ENCODE measurements around the gene GHRH. TPM values are rescaled to one million over a fixed set of nuclear protein-coding genes. Genes with fewer than 3 reads are reported as not detected.

Gene GHRH
- total RNA-seq, 1 experiment from 2014 or later, result 0.74 TPM

DNA sequence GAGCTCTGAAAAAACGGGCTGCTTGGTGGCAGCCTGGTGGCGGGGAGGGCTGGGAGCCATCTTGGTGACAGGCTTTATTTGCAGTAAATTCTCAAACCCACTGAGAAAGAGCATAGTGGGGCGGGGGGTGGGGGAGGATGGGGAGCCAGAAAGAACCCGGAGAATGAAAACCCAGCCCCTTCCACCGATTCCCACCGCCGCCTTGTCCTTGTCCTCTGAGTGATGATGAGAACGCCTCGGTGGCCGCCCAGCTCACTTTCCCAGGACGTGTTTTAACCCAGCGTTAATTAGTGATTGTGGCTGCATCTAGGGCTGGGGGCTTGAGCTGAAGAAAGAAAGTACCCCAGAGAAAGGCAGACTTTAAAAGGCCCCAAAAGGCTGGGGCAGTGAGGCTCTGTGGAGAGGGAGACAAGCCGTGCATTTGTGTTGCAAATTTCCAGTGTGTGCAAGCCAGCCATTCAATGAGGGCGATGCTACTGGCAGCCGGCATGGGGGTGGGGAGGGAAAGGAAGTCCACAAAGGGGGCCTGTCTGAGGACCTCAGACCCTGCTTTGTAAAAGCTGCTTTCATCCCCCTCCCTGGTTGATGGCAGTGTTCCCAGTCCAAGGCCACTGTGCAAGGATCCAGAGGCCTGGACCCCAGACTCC, 6.2 kb upstream of the GHRH start (continued):
- TF ChIP-seq ATF3 (CRISPR knock-in tag; conservative IDR thresholded peaks at IDR 0.05) (no peak), MXD4 (CRISPR knock-in tag; IDR thresholded peaks at IDR 0.05; ENCODE audit: borderline replicate concordance) (no peak), JAZF1 (CRISPR knock-in tag; IDR thresholded peaks at IDR 0.05) (no peak), ZBTB21 (CRISPR knock-in tag; IDR thresholded peaks at IDR 0.05; ENCODE audit: borderline replicate concordance) (peak; percentile 62; the same call in 1 of the 2 replicates)

DNA sequence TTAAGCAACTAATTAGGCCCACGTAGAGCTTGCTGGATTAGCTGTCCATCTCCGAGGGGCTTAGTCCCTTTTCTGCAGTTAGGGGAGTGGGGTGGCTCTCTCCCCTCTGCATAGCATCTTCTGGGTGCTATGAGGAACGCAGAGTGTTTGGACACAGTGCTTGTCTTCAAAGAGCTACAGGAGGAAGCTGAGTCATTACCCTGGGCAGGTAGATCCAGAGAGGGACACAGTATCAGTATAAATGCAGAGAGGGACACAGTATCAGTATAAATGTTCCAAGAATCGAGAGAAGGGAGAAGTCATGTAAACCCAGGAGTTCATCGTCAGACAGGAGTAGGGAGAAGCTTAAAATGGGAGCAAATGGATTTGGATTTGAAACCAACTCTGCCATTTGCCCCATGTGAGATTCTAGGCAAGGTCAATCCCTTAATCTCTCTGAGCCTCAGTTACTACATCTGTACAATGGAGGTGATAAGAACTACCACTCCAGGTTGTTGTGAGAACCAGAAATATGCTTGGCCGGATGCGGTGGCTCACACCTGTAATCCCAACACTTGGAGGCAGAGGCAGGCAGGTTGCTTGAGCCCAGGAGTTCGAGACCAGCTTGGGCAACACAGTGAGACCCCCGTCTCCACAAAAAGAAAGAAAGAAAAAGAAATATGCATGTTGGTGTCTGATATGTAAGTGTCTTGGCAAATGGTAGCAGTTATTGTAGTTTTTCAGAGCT, 5.5 kb upstream of the GHRH start:
- no peak for ATAC-seq
- ChIA-PET POLR2A (interaction anchor here (0.8 to 1.6 kb wide), 2 partner anchors 37 to 260 kb away, joined by 3 to 6 read pairs; partner anchors contain the start of gene BLCAP), CTCF (interaction anchor here (0.6 to 5.9 kb wide), 12 partner anchors 8 to 425 kb away, joined by 3 to 35 read pairs (median 5); no protein-coding TSS in a partner anchor)
- no peak for DNase-seq (ENCODE audit: low spot score)
- TF ChIP-seq NR3C1 (CRISPR knock-in tag; conservative IDR thresholded peaks at IDR 0.05; ENCODE audit: low read depth) (no peak), ZNF512 (CRISPR knock-in tag; IDR thresholded peaks at IDR 0.05; ENCODE audit: borderline replicate concordance) (no peak), NR2C2 (CRISPR knock-in tag; IDR thresholded peaks at IDR 0.05) (no peak), ZNF423 (CRISPR knock-in tag; IDR thresholded peaks at IDR 0.05) (no peak), GTF2I (CRISPR knock-in tag; conservative IDR thresholded peaks at IDR 0.05) (0 out of 2 replicates have a peak, but pooled peaks have one; percentile 70), TEAD4 (CRISPR knock-in tag; IDR thresholded peaks at IDR 0.05) (no peak), ETV6 (CRISPR knock-in tag; IDR thresholded peaks at IDR 0.05) (no peak), ZBTB21 (CRISPR knock-in tag; IDR thresholded peaks at IDR 0.05; ENCODE audit: borderline replicate concordance) (no peak), ZNF532 (CRISPR knock-in tag; IDR thresholded peaks at IDR 0.05; ENCODE audit: borderline replicate concordance) (no peak), CREM (CRISPR knock-in tag; IDR thresholded peaks at IDR 0.05) (no peak), AR (CRISPR knock-in tag; IDR thresholded peaks at IDR 0.05) (no peak), ZNF121 (CRISPR knock-in tag; IDR thresholded peaks at IDR 0.05) (peak; percentile 90), ZNF138 (CRISPR knock-in tag; conservative IDR thresholded peaks at IDR 0.05) (no peak)
- H3K27ac Mint-ChIP-seq, result peak overlapping the region; percentile 94
- peaks cover 32% of the 10 kb centered on the region for H3K4me1 Mint-ChIP-seq
- H3K4me3 Mint-ChIP-seq, result peak overlapping the region; percentile 47
- no peaks in the 10 kb centered on the region; the same call in 1 of the 2 replicates for H3K27me3 Mint-ChIP-seq (ENCODE audit: low read depth)
- no peaks in the 10 kb centered on the region for H3K36me3 Mint-ChIP-seq
- no peaks in the 10 kb centered on the region for H3K9me3 Mint-ChIP-seq
